Spleen (tissue), 7 donors: Measurements from ENCODE around the gene TPCN2.

ENCODE experiments used
- POLR2A ChIP-seq, 3 donors: fragments of 450-650 bp; IDR thresholded peaks; one replicate each; pipeline ENCODE4 v1.5.1; 2017; ENCODE audit warnings: antibody characterized with exemption in 3 of 3, mild to moderate bottlenecking in 1 of 3
- POLR2AphosphoS5 ChIP-seq, 3 donors: sonication (generic); formaldehyde crosslinking; IDR thresholded peaks; one replicate each; pipeline ENCODE4 v1.5.1; 2017; ENCODE audit warnings: antibody characterized with exemption in 3 of 3
- TF ChIP-seq, protein P1 (sequence below), 11 experiments: fragments of 200-600 bp in 7 of 11; fragments of 450-650 bp in 4 of 11; sonication (generic) in 4 of 11; IDR thresholded peaks in 8 of 11; conservative IDR thresholded peaks in 3 of 11; 1 replicate in 7 of 11; 2 replicates in 4 of 11; pipeline versions ENCODE4 v1.4.0 to v1.8.0; 2016 to 2021; ENCODE audit warnings: antibody characterized with exemption in 11 of 11, inconsistent platforms in 4 of 11, mild to moderate bottlenecking in 1 of 11
- donor health status: DM: no; HTN: no; CAD: no; lungs with moderate emphysema.
- donor health status: DM: no; HTN: no; CAD: no.
- donor health status: DM: no; HTN: no; CAD: no.

DNA sequence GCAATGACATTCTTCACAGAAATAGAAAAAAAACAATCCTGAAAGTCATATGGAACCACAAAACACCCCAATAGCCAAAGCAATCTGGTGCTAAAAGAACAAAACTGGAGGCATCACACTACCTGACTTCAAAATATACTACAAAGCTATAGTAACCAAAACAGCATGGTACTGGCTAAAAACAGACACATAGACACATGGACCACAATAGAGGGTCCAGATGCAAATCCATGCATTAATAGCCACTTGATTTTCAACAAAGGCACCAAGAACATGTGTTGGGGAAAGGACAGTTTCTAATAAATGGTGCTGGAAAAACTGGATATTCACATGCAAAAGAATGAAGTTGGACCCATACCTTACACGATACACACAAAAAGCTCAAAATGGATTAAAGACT lies 79.2 kb downstream of the TPCN2 start:
- TF ChIP-seq, protein P1, sequence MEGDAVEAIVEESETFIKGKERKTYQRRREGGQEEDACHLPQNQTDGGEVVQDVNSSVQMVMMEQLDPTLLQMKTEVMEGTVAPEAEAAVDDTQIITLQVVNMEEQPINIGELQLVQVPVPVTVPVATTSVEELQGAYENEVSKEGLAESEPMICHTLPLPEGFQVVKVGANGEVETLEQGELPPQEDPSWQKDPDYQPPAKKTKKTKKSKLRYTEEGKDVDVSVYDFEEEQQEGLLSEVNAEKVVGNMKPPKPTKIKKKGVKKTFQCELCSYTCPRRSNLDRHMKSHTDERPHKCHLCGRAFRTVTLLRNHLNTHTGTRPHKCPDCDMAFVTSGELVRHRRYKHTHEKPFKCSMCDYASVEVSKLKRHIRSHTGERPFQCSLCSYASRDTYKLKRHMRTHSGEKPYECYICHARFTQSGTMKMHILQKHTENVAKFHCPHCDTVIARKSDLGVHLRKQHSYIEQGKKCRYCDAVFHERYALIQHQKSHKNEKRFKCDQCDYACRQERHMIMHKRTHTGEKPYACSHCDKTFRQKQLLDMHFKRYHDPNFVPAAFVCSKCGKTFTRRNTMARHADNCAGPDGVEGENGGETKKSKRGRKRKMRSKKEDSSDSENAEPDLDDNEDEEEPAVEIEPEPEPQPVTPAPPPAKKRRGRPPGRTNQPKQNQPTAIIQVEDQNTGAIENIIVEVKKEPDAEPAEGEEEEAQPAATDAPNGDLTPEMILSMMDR (IDR thresholded peaks at IDR 0.05 in 8 of 11, conservative IDR thresholded peaks at IDR 0.05 in 3 of 11), result no peak
- TF ChIP-seq POLR2AphosphoS5 (IDR thresholded peaks at IDR 0.05) (no peak), POLR2A (IDR thresholded peaks at IDR 0.05) (no peak)
